Liver (tissue), 9 donors: ENCODE data around the gene CAMK2B. TPM values are rescaled to one million over a fixed set of nuclear protein-coding genes. Genes with fewer than 3 reads are reported as not detected.

Source experiments
- DNase-seq: peaks from one replicate; pipeline ENCODE4 v3.0.0-alpha.2; 2017; ENCODE audit warnings: low spot score
- H3K27ac ChIP-seq, 2 donors: one replicate each; pipeline ENCODE4 v1.7.0; 2013; ENCODE audit warnings: inconsistent platforms in 2 of 2, low read length in 2 of 2, control low read depth in 1 of 2, low read depth in 1 of 2, mild to moderate bottlenecking in 1 of 2
- H3K27me3 ChIP-seq, 4 donors: one replicate each; pipeline versions ENCODE4 v1.6.1 to v1.7.0; 2013; ENCODE audit warnings: low read length in 3 of 4, inconsistent platforms in 1 of 4, mild to moderate bottlenecking in 1 of 4, moderate library complexity in 1 of 4; ENCODE audit not compliant: control insufficient read depth in 4 of 4, insufficient read depth in 4 of 4
- H3K36me3 ChIP-seq, 4 donors: one replicate each; pipeline versions ENCODE4 v1.6.1 to v1.7.0; 2013; ENCODE audit warnings: low read length in 3 of 4, mild to moderate bottlenecking in 3 of 4, low read depth in 1 of 4, moderate library complexity in 1 of 4; ENCODE audit not compliant: control insufficient read depth in 4 of 4, insufficient read depth in 3 of 4
- H3K4me1 ChIP-seq, 4 donors: one replicate each; pipeline versions ENCODE4 v1.6.1 to v1.7.0; 2013; ENCODE audit warnings: low read length in 3 of 4, mild to moderate bottlenecking in 3 of 4, moderate library complexity in 1 of 4; ENCODE audit not compliant: control insufficient read depth in 4 of 4, insufficient read depth in 4 of 4
- H3K4me3 ChIP-seq, 3 donors: one replicate each; pipeline versions ENCODE4 v1.6.1 to v1.7.0; 2013; ENCODE audit warnings: low read length in 3 of 3, control low read depth in 1 of 3, low read depth in 1 of 3, mild to moderate bottlenecking in 1 of 3
- H3K9ac ChIP-seq, 2 donors: one replicate each; pipeline ENCODE4 v1.7.0; 2013; ENCODE audit warnings: low read length in 2 of 2, mild to moderate bottlenecking in 2 of 2, moderate library complexity in 2 of 2, control low read depth in 1 of 2, low read depth in 1 of 2
- H3K9me3 ChIP-seq, 4 donors: one replicate each; pipeline versions ENCODE4 v1.6.1 to v1.7.0; 2013; ENCODE audit warnings: low read length in 3 of 4; ENCODE audit not compliant: control insufficient read depth in 4 of 4
- ATF3 ChIP-seq: IDR thresholded peaks from 2 replicates; pipeline ENCODE4 v1.6.1; 2016; ENCODE audit warnings: antibody characterized with exemption
- CTCF ChIP-seq: fragments of 150-350 bp; IDR thresholded peaks from 2 replicates; pipeline ENCODE4 v1.5.1; 2017; ENCODE audit warnings: improper control_type of control experiment, low read depth, low read length; ENCODE audit not compliant: missing input control
- EGR1 ChIP-seq, 2 donors: IDR thresholded peaks; 2 replicates each; pipeline ENCODE4 v1.6.1; 2016 to 2018; ENCODE audit warnings: antibody characterized with exemption in 2 of 2, low read depth in 2 of 2
- FOXA1 ChIP-seq: IDR thresholded peaks from 2 replicates; pipeline ENCODE4 v1.6.1; 2016; ENCODE audit warnings: antibody characterized with exemption
- FOXA2 ChIP-seq: IDR thresholded peaks from 2 replicates; pipeline ENCODE4 v1.6.1; 2016; ENCODE audit warnings: antibody characterized with exemption
- GABPA ChIP-seq, 2 donors: IDR thresholded peaks in 1 of 2; conservative IDR thresholded peaks in 1 of 2; 2 replicates each; pipeline ENCODE4 v1.6.1; 2016; ENCODE audit warnings: antibody characterized with exemption in 2 of 2, mild to moderate bottlenecking in 1 of 2, moderate library complexity in 1 of 2
- HNF4A ChIP-seq, 2 donors: conservative IDR thresholded peaks; 2 replicates each; pipeline ENCODE4 v1.6.1; 2016; ENCODE audit warnings: antibody characterized with exemption in 2 of 2, mild to moderate bottlenecking in 2 of 2
- HNF4G ChIP-seq: IDR thresholded peaks from 2 replicates; pipeline ENCODE4 v1.6.1; 2016; ENCODE audit warnings: antibody characterized with exemption
- MAX ChIP-seq: IDR thresholded peaks from 2 replicates; pipeline ENCODE4 v1.6.1; 2016; ENCODE audit warnings: antibody characterized with exemption
- RAD21 ChIP-seq, 2 donors: IDR thresholded peaks; 2 replicates each; pipeline ENCODE4 v1.6.1; 2016; ENCODE audit warnings: antibody characterized with exemption in 2 of 2, mild to moderate bottlenecking in 2 of 2
- REST ChIP-seq: IDR thresholded peaks from 2 replicates; pipeline ENCODE4 v1.6.1; 2016; ENCODE audit warnings: antibody characterized with exemption, mild to moderate bottlenecking
- SP1 ChIP-seq: IDR thresholded peaks from 2 replicates; pipeline ENCODE4 v1.6.1; 2018; ENCODE audit warnings: antibody characterized with exemption, mild to moderate bottlenecking
- TAF1 ChIP-seq: conservative IDR thresholded peaks from 2 replicates; pipeline ENCODE4 v1.6.1; 2016; ENCODE audit warnings: antibody characterized with exemption, mild to moderate bottlenecking
- YY1 ChIP-seq: IDR thresholded peaks from 2 replicates; pipeline ENCODE4 v1.6.1; 2016; ENCODE audit warnings: antibody characterized with exemption, mild to moderate bottlenecking
- ZBTB33 ChIP-seq: IDR thresholded peaks from 2 replicates; pipeline ENCODE4 v1.6.1; 2016; ENCODE audit warnings: antibody characterized with exemption
- WGBS: extraction: QIAGEN DNeasy Blood & Tissue Kit; methylation state at CpG from one replicate; pipeline ENCODE4 v1.1.7; 2013; 5-methylcytosine and 5-hydroxymethylcytosine counted together
- polyA plus RNA-seq, 2 donors: library from polyadenylated mRNA; stranded (reverse) in 1 of 2; unstranded in 1 of 2; fragments of 200-250 nt in 1 of 2; fragments of >200 nt in 1 of 2; fragmentation: Nextera tagmentation in 1 of 2; extraction: Ambion mirVana in 1 of 2; gene quantifications; one replicate each; pipeline versions ENCODE4 v1.2.1 to v1.2.3, GENCODE V29; 2013 to 2015
- total RNA-seq, 2 donors: library from RNA; depleted of rRNA; stranded (reverse); fragments of >200 nt; gene quantifications; one replicate each; pipeline ENCODE4 v1.2.3, GENCODE V29; 2014
- donor health status: healthy.
- donor health status: healthy.
- donor health status: healthy.
- donor health status: healthy.
- donor health status: healthy.

CAMK2B gene
- total and polyA plus RNA-seq, 4 donors = 2.1 to 3.3 (median 2.2) TPM; not detected in 1

- H3K27ac ChIP-seq = no peak overlapping the region
- no peaks in the 10 kb centered on the region for H3K9me3 ChIP-seq
- no peaks in the 10 kb centered on the region for H3K36me3 ChIP-seq
- TF ChIP-seq RAD21 (IDR thresholded peaks at IDR 0.05) (no peak), REST (no peak), GABPA (IDR thresholded peaks at IDR 0.05 in 1 of 2, conservative IDR thresholded peaks at IDR 0.05 in 1 of 2) (no peak)
- DNase-seq = no peak
- no peaks in the 10 kb centered on the region for H3K27me3 ChIP-seq
- H3K9ac ChIP-seq = no peak overlapping the region
- WGBS = 86% methylated on average over 21 of the region's 21 CpGs
- no peak overlapping the region for H3K4me3 ChIP-seq
- H3K4me1 ChIP-seq = no peaks in the 10 kb centered on the region
Observed at GRCh38 chr7:44267719-44268421, 57.5 kb downstream of the CAMK2B start.

GRCh38 chr7:44267178-44267577 is 58.2 kb downstream of the CAMK2B start:
- H3K9me3 ChIP-seq = no peaks in the 10 kb centered on the region
- 94% methylated on average over 3 of the region's 3 CpGs for WGBS
- H3K36me3 ChIP-seq = no peaks in the 10 kb centered on the region
- H3K4me1 ChIP-seq = no peaks in the 10 kb centered on the region
- TF ChIP-seq MAX (no peak), HNF4G (no peak), FOXA2 (no peak), TAF1 (no peak), GABPA (IDR thresholded peaks at IDR 0.05 in 1 of 2, conservative IDR thresholded peaks at IDR 0.05 in 1 of 2) (no peak), HNF4A (conservative IDR thresholded peaks at IDR 0.05) (no peak), ZBTB33 (no peak), CTCF (no peak), EGR1 (IDR thresholded peaks at IDR 0.05; ENCODE audit: low read depth in 2 of 2) (no peak), YY1 (no peak), FOXA1 (no peak), ATF3 (no peak), SP1 (no peak), RAD21 (IDR thresholded peaks at IDR 0.05) (no peak), REST (no peak)
- no peak overlapping the region for H3K4me3 ChIP-seq
- H3K9ac ChIP-seq = no peak overlapping the region
- DNase-seq = no peak
- H3K27ac ChIP-seq = no peak overlapping the region
- H3K27me3 ChIP-seq = no peaks in the 10 kb centered on the region
